ENCODE data around the gene KRT82. TPM values are rescaled to one million over a fixed set of nuclear protein-coding genes. Genes with fewer than 3 reads are reported as not detected.

Gene KRT82
- total RNA-seq, 2 experiments from 2014 or later: not detected

GRCh38 chr12:52382854-52383253 is 23.3 kb downstream of the KRT82 start:
- H3K9me3 ChIP-seq (ENCODE audit: low read length): no peaks in the 10 kb centered on the region
- no peaks in the 10 kb centered on the region for H3K9me2 ChIP-seq (ENCODE audit: insufficient read depth, low read length)
- no peaks in the 10 kb centered on the region for H3K4me1 ChIP-seq (ENCODE audit: insufficient read depth, low read length, poor library complexity, severe bottlenecking)
- no peaks in the 10 kb centered on the region for H3K36me3 ChIP-seq (ENCODE audit: insufficient read depth, low read length)
- H2AFZ ChIP-seq (ENCODE audit: low read length): no peak overlapping the region
- intact Hi-C loops (cut with micrococcal nuclease; ENCODE audit: unreplicated experiment): no loop called here
- ChIA-PET POLR2A (no interaction called here), CTCF (ENCODE audit: unreplicated experiment) (no interaction called here)
- H4K20me1 ChIP-seq (ENCODE audit: insufficient read depth, low read length): no peaks in the 10 kb centered on the region
- no peak overlapping the region for H3K4me3 ChIP-seq (ENCODE audit: low read depth, low read length, poor library complexity, severe bottlenecking)
- no peak for TF ChIP-seq CTCF (conservative IDR thresholded peaks at IDR 0.05; ENCODE audit: low read length)
- no peak for TF ChIP-seq EZH2phosphoT487 (IDR thresholded peaks at IDR 0.05; ENCODE audit: borderline replicate concordance, low read depth, low read length)
- BruUV-seq (replicated peaks): no TSS peak
- H3K4me2 ChIP-seq (ENCODE audit: low read length): no peak overlapping the region
- DNase-seq (ENCODE audit: low spot score): no peak
- no peaks in the 10 kb centered on the region for H3K79me2 ChIP-seq (ENCODE audit: insufficient read depth, low read depth, low read length)
- no peak overlapping the region for H3K27ac ChIP-seq (ENCODE audit: low read depth, low read length, poor library complexity, severe bottlenecking)

- intact Hi-C loops (cut with micrococcal nuclease; ENCODE audit: unreplicated experiment): no loop called here
- Histone ChIP-seq H3K4me2 (ENCODE audit: low read length) (no peak overlapping the region), H3K27ac (ENCODE audit: low read depth, low read length, poor library complexity, severe bottlenecking) (no peak overlapping the region), H2AFZ (ENCODE audit: low read length) (no peak overlapping the region), H4K20me1 (ENCODE audit: insufficient read depth, low read length) (no peaks in the 10 kb centered on the region), H3K79me2 (ENCODE audit: insufficient read depth, low read depth, low read length) (no peaks in the 10 kb centered on the region), H3K4me1 (ENCODE audit: insufficient read depth, low read length, poor library complexity, severe bottlenecking) (no peaks in the 10 kb centered on the region), H3K9me3 (ENCODE audit: low read length) (no peaks in the 10 kb centered on the region), H3K4me3 (ENCODE audit: low read depth, low read length, poor library complexity, severe bottlenecking) (no peak overlapping the region), H3K9me2 (ENCODE audit: insufficient read depth, low read length) (no peaks in the 10 kb centered on the region), H3K36me3 (ENCODE audit: insufficient read depth, low read length) (no peaks in the 10 kb centered on the region)
- TF ChIP-seq EZH2phosphoT487 (IDR thresholded peaks at IDR 0.05; ENCODE audit: borderline replicate concordance, low read depth, low read length) (no peak), CTCF (conservative IDR thresholded peaks at IDR 0.05; ENCODE audit: low read length) (no peak)
- DNase-seq (ENCODE audit: low spot score): no peak
- no TSS peak for BruUV-seq (replicated peaks)
- ChIA-PET POLR2A (interaction anchor here (0.5 kb wide), 1 partner anchor 1033 kb away, joined by 3 read pairs; no protein-coding TSS in a partner anchor), CTCF (ENCODE audit: unreplicated experiment) (no interaction called here)
Measured at GRCh38 chr12:52381206-52381605, 24.9 kb downstream of the KRT82 start.

GRCh38 chr12:52380271-52380694 is 25.9 kb downstream of the KRT82 start:
- Histone ChIP-seq H3K27ac (ENCODE audit: low read depth, low read length, poor library complexity, severe bottlenecking) (no peak overlapping the region), H3K9me2 (ENCODE audit: insufficient read depth, low read length) (no peaks in the 10 kb centered on the region), H4K20me1 (ENCODE audit: insufficient read depth, low read length) (no peaks in the 10 kb centered on the region), H3K9me3 (ENCODE audit: low read length) (no peaks in the 10 kb centered on the region), H3K36me3 (ENCODE audit: insufficient read depth, low read length) (no peaks in the 10 kb centered on the region), H3K4me1 (ENCODE audit: insufficient read depth, low read length, poor library complexity, severe bottlenecking) (no peaks in the 10 kb centered on the region), H3K79me2 (ENCODE audit: insufficient read depth, low read depth, low read length) (no peaks in the 10 kb centered on the region), H3K4me2 (ENCODE audit: low read length) (no peak overlapping the region), H2AFZ (ENCODE audit: low read length) (no peak overlapping the region), H3K4me3 (ENCODE audit: low read depth, low read length, poor library complexity, severe bottlenecking) (no peak overlapping the region)
- TF ChIP-seq EZH2phosphoT487 (IDR thresholded peaks at IDR 0.05; ENCODE audit: borderline replicate concordance, low read depth, low read length): no peak
- peak; percentile 72 for TF ChIP-seq CTCF (conservative IDR thresholded peaks at IDR 0.05; ENCODE audit: low read length)
- ChIA-PET CTCF (ENCODE audit: unreplicated experiment) (no interaction called here), POLR2A (no interaction called here)
- intact Hi-C loops (cut with micrococcal nuclease; ENCODE audit: unreplicated experiment): no loop called here
- BruUV-seq (replicated peaks): no TSS peak
- no peak for DNase-seq (ENCODE audit: low spot score)
